Activated T-helper 1 cell treated with Interleukin-2 at 50 U/mL for 16 hours (primary cell): ENCODE measurements around the gene ITPK1.

Experiments
- DNase-seq: peaks from one replicate; pipeline ENCODE4 v3.0.0-alpha.2; 2020; ENCODE audit warnings: low read depth

The ITPK1 gene

GRCh38 chr14:93044556-93044955 lies 71.2 kb downstream of the ITPK1 start:
- DNase-seq = no peak

- DNase-seq = no peak
Measured at GRCh38 chr14:93044121-93044520, 71.6 kb downstream of the ITPK1 start.

GRCh38 chr14:93042968-93043940 lies 72.5 kb downstream of the ITPK1 start:
- no peak for DNase-seq

GRCh38 chr14:93041830-93042229 lies 73.9 kb downstream of the ITPK1 start:
- DNase-seq = no peak

DNA sequence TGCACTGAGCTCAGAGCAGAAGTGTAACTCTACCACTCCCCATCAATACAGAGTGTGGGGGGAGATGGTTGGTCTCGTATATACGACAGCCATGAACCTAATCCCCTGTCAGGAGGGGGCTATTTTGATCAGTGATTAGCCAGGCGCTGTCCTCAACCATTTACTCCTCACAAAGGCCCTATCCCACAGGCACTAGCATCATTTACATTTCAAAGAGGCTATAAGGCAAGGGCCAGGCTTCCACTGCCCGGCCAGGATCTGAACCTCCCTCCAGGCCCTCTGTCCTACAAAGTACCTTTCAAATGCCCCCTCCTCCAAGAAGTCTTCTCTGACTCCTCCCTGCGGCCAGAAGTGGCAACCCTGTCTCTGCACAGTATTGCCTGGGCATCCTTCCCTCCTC lies 74.7 kb downstream of the ITPK1 start:
- no peak for DNase-seq

GRCh38 chr14:93040443-93040842 lies 75.3 kb downstream of the ITPK1 start:
- no peak for DNase-seq

DNA sequence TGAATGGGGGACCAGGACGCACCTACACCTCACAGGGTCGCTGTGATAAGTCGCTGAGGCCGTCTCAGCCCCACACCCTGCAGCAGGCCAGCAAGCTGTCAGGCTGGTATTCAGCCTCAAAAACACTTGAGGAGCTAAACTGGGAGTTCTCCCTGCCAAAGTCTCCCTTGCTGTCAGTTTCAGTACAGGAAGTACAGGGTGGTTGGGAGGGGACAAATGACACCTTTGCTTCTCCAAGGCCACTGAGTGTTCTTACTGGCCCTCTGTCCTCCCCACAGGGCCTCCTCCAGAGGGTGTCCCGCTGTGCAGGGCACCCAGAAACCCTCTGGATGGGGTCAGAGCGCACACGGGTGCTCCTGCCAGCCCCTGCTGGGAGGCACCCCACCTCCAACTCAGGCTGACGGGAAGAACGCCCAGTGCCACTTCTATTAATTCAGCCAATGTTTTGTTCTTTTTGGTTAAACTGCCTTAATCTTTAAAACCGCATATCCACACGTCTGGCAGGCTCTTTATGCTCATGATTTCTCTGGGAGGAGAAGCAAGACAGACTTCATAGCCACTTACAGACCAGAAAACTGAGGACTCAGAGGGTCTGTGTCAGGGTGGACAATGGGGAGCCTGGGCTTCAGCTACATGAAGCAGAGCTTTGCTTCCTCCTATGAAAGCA lies 75.9 kb downstream of the ITPK1 start:
- no peak for DNase-seq

- DNase-seq = no peak
Measured at GRCh38 chr14:93037351-93037750, 78.4 kb downstream of the ITPK1 start.

DNA sequence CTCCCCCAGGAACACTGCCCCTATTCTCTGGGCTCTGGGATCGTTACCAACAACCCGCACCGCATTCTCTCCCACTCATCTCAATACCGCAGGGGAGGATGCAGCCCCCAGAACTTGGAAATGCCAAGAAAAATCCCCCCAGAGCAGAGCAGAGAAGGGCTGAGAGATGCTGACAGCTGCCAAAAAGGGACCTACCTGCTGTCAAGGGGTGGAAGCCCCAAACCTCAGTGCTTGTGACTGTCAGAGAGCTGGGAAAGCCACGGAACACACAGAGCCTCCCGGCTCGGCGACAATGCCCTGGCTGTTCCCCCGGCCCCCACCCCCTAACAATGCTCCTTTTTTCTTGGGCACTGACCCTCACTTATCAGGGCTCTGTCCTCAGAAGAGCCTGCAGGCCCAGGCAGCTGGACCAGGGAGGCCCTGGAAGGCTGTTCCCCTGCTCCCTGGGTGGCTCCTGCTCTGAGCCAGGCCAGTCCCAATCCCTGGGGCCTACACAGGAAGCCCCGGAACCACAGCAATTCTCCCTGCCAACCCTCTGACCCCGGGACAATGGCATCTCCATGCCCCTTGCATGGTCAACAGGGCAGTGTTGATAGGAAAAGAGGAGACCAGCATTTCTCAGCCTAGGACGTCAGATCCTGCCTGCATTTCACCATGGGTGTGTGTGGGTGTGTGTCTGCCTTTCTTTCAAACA lies 78.9 kb downstream of the ITPK1 start:
- no peak for DNase-seq

- no peak for DNase-seq
Measured at GRCh38 chr14:93035917-93036651, 79.6 kb downstream of the ITPK1 start.

DNA sequence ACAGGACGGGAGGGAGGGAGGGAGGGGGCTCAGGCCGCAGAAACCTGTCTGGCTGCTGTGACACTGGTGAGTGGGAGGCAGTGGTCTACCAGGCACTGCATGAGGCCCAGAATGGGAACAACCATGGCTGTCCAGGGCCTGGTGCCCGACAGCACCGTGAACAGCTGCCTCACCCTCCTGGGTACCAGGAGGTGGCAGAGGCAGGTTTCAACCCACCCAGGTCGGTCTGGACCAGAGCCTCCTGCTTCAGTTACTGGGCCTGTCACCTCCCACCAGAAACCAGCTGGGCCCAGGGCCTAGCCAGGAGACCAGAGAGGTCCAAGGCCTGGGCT lies 80.2 kb downstream of the ITPK1 start:
- DNase-seq = no peak

DNA sequence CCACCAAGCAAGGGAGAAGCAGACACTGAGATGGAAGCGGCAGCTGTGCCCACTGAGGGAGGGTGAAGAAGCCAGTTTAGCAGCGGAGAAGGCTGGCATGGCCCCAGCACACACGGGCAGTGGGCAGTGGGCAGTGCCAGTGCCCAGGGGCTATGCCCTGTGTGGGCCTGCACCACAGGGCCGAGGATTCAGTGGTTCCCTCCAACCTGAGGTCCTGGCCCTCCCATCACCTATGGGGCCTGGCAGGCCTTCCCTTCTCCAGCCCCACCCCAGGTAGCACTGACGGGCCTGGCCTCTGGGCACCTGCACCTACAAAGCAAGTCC lies 81.1 kb downstream of the ITPK1 start:
- DNase-seq = no peak

DNA sequence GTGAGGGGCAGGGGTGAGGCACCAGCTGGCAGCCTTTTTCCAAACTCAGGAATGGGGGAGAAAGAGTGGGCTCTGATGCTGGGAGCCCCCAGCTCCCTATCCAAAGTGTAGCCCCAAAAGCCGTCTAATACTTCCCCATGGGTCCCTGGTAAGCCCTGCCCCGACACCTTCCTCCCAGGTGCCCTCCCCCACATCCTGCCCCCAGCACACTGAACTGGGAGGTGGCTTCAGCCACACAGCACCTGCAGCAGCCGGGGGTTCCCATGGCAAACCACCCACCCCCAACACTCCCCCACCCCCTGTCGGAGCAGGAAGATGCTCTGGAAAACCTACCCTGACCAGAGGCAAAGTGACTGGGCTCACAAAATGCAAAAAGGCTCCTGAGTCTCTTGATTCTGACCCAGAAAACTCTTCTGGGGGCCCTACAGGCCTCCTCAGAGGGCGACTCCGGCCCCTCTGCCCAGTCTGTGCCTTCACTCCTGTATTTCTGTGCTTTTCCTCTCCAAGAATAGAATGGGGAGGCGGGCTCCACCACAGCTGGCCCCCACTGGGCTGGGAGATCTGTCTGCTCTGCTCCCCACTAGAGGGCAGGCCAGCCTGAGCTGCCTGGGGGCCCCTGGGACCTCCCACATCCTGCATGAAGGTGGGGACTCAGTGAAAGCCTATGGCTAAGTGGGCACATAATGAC lies 81.6 kb downstream of the ITPK1 start:
- peak; percentile 9 for DNase-seq

GRCh38 chr14:93033084-93033982 lies 82.4 kb downstream of the ITPK1 start:
- no peak for DNase-seq

DNA sequence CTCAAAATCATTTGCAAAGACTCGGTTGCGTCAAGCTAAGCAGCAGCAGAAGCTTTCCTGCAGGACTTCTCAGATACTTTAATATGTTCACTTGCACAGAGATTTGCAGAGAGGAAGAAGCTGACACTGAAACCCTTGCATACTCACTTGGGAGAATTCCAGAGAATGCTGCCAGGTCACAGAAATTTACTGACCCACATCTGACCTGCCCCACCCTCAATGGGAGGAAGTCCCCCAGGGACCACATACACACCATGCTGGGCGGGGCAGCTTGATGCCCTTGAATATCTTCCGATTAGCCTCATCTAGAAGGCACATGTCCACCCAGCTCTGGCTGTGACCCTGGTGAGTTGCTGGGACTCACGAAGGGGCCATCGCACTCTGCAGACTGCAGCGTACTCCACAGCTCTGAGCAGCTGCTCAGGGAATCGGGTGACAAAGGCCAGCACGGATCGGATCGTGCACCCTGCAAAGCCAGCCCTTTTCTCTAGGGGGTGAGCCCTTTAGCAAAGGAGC lies 83.2 kb downstream of the ITPK1 start:
- DNase-seq = no peak

- DNase-seq = no peak
Measured at GRCh38 chr14:93031505-93032315, 84.0 kb downstream of the ITPK1 start.

DNA sequence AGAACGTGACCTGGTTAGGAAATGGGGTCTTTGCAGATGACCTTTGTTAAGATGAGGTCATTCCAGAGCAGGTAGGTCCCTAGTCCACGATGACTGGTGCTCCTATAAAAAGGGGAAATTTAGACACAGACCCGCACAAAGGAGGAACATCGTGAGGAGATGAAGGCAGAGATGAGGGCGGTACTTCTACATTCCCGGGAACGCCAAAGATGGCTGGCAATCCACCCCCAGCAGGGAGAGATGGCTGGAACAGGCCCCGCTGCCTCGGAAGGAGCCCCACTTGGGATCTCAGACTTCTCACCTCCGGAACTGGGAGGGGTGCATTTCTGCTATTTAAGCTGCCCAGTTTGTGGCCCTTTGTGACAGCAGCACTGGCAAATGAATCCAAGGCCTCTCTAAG lies 85.0 kb downstream of the ITPK1 start:
- DNase-seq = no peak

DNA sequence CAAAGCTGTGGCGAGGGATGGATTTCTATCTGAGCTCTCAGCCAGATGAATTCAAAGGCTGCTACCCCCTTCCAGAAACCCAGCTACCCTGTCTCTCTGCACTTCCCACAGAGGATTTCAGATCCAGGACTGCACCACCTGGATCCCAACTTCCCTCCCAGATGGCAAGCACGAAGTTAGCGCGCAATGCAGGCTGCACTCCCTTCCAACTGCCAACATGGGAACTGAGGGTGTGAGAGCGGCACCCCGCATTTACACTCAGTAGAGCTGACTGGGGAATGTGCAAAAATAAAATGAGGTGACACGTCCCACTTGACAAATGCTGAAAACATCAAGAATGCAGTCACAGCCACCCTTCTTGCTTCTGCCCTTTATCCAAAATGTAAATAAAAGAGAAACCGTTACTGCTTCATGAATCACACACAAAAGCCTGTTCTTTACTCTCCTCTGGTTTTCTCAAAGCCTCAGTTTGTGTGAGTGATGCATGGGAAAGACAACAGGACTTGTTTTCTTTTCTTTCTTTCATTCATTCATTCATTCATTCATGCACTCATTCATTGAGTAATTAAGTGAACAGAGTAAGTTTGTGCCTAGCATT lies 85.7 kb downstream of the ITPK1 start:
- DNase-seq = no peak

- no peak for DNase-seq
Measured at GRCh38 chr14:93029417-93029816, 86.3 kb downstream of the ITPK1 start.
